ENCODE measurements around the gene BAG3.

Gene BAG3

DNA sequence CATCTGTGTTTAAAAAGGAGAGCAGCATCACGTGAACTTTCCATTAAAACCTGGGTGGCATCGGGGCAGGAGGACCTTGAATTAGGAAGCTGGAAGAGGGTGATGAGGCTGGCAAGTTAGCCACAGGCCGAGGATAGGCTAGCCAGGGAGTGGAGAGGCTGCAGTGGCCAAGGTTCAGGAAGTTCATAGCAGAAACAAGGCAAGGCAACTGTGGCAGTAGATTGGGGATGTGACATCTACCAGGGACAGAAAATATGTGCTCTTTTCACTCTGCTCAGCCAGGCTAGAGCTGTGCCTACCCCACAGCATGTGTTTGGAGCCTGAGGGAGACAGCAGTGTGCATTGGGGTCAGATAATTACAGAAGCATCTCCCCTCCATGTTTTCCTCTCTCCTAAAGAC, 72.4 kb downstream of the BAG3 start:
- no peak overlapping the region for H3K4me3 ChIP-seq (ENCODE audit: low read length)
- no peak for TF ChIP-seq CTCF (conservative IDR thresholded peaks at IDR 0.05; ENCODE audit: low read length)
- no peak for DNase-seq (ENCODE audit: low read depth)

DNA sequence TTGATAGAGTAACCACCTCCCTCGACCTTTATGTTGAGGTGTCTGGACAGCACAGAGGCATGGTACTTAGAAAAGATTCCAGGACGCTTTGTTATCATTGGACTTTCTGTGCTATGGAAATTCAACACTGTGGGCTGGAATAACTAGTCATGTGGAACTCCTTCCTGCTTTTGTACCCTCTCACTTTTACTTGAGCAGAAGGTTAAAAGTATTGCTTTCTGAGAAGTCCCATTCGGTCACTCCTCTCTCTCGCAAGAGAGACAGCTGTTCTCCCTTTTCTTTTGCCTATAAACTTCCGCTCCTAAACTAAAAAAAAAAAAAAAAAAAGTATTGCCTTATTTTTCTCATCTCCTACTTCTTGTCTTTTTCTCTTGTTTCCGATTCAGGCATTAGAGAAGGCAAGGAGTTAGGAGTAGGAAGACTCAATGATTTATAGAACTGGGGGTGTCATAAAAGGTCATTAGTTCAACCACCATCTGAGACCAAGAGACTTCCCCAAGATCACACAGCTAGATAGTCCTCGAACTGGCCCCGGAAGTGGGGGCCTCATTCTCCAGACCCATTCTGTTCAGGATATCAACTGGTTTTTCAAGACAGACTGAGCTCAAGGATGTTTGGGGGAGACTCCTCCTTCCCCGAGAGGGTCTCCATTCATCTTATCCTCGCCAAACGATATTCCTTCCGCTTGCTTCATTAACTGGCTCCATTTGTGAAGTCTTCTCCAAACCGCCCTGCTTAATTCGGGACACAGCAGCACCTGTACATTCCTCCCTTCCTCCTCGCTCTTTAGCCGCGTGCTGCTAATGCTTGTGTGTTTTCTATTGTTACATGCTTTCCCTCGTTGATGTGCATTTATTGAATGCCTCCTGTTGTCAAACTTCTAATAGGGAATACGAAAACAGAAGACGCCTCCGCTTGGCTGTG, 73.7 kb downstream of the BAG3 start:
- no peak for TF ChIP-seq CTCF (conservative IDR thresholded peaks at IDR 0.05; ENCODE audit: low read length)
- H3K4me3 ChIP-seq (ENCODE audit: low read length), result peak overlapping the region; percentile 71
- DNase-seq (ENCODE audit: low read depth), result peak; percentile 10

DNA sequence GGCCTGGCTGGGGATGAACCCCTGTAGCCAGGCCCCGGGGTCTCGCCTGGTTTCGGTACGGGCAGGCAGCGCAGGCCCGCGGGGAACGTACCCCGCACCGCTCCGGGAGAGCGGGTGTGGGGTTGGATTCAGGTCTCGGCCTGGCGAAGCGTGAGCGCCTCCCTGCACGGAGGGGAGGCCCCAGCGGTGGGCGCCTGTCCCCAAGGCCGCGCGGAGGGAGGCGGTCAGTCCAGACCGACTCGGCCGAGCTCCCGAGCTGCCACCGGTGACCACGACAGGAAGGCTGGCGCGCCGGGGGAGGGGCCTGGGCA, 74.3 kb downstream of the BAG3 start:
- H3K4me3 ChIP-seq (ENCODE audit: low read length), result peak overlapping the region; percentile 71
- TF ChIP-seq CTCF (conservative IDR thresholded peaks at IDR 0.05; ENCODE audit: low read length), result no peak
- no peak for DNase-seq (ENCODE audit: low read depth)

- peak; percentile 97 for DNase-seq (ENCODE audit: low read depth)
- TF ChIP-seq CTCF (conservative IDR thresholded peaks at IDR 0.05; ENCODE audit: low read length), result peak; percentile 18; the same call in 1 of the 2 replicates
- H3K4me3 ChIP-seq (ENCODE audit: low read length), result peak within 1 kb of the TSS; percentile 71
These were observed 74.9 kb downstream of the BAG3 start, which contains the start of gene INPP5F for GRCh38 chr10:119725828-119726675. Gene INPP5F (plus strand): TSS chr10:119726050. CDS start chr10:119726263, 213 bp downstream.

- peak overlapping the region; percentile 69 for H3K4me3 ChIP-seq (ENCODE audit: low read length)
- DNase-seq (ENCODE audit: low read depth), result no peak
- TF ChIP-seq CTCF (conservative IDR thresholded peaks at IDR 0.05; ENCODE audit: low read length), result no peak
These were observed 75.6 kb downstream of the BAG3 start for GRCh38 chr10:119726676-119727261.
